ENCODE data around the gene MFAP4.

MFAP4 gene

DNA sequence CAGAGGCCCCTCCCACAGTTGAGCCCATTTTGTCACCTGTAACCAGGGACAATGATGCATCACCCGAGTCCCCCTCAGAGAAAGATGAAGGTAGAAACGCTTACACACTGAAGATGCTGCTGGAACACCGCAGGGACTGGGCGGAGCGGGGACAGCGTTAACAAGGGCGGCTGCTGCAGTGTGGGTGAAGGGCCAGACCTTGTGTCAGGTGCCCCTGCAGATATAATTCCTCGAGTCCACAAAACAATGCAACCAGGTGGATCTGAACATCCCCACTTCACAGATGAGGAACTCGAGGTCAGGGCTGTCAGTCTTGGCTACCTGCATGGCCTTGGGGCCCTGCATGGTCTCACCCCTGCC is 15.0 kb downstream of the MFAP4 start:
- ChIA-PET POLR2A (no interaction called here), CTCF (interaction anchor here (1.1 kb wide), 1 partner anchor 9 kb away, joined by 6 read pairs; the partner anchor contains the start of gene B9D1)
- Histone ChIP-seq H3K36me3 (ENCODE audit: control insufficient read depth in 2 of 2, insufficient read depth in 1 of 2, low read length in 2 of 2) (no peaks in the 10 kb centered on the region; a peak in 1 of 3 replicates), H3K4me3 (ENCODE audit: low read depth, low read length) (no peak overlapping the region), H3K4me1 (ENCODE audit: control insufficient read depth, insufficient read depth, low read length) (peaks cover 1% of the 10 kb centered on the region; the same call in 1 of the 2 replicates), H3K27ac (ENCODE audit: extremely low read depth, low read depth, low read length) (no peak overlapping the region), H3K9me3 (ENCODE audit: control insufficient read depth, insufficient read depth, low read depth, low read length) (no peaks in the 10 kb centered on the region)
- TF ChIP-seq GLIS1 (tag by site-specific recombination; IDR thresholded peaks at IDR 0.05) (no peak), ZSCAN30 (tag by site-specific recombination; IDR thresholded peaks at IDR 0.05) (no peak), ZNF777 (tag by site-specific recombination; IDR thresholded peaks at IDR 0.05; ENCODE audit: borderline replicate concordance) (no peak), HOXC10 (CRISPR knock-in tag; IDR thresholded peaks at IDR 0.05) (no peak), ZBTB48 (tag by site-specific recombination; IDR thresholded peaks at IDR 0.05) (no peak)

DNA sequence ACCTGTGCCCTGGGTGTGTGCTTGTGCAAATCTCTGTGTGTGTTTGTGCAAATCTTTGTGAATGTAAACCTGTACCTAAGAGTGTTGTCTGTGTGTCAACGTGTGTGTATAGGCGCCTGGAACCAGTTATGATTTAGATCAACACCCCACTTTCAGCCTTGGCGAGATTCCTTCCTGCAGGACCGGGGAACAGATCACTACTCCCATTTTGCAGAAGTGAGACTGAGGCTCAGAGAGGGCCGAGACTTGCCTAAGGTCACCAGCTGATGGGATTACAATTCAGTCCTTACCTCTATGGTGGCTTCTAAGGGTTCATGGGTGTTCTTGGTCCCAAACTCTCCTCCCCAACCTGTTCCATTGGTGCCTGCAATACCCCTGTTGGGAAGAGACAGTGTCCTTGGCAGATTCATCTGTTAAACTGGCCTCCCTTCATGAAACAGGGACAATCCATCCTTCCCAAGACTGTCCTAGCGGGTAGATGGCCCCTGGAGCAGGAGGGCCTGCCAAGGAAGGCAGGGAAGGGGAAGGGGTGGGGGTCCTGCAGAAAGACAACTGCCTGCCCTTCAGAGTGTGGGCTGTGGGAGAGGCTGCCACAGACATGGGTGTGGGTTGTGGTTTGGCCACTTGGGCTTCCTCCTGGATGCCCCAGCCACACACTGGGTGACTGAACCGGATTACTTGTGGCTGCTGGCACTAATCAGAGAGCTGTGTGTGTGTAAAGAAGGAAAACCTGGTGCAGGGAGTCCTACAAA is 15.6 kb downstream of the MFAP4 start:
- no peaks in the 10 kb centered on the region; the same call in 1 of the 2 replicates for H3K4me1 ChIP-seq (ENCODE audit: control insufficient read depth, insufficient read depth, low read length)
- H3K36me3 ChIP-seq (ENCODE audit: control insufficient read depth in 2 of 2, insufficient read depth in 1 of 2, low read length in 2 of 2) = no peaks in the 10 kb centered on the region; a peak in 1 of 3 replicates
- POLR2A ChIA-PET = no interaction called here
- CTCF ChIA-PET = no interaction called here
- H3K9me3 ChIP-seq (ENCODE audit: control insufficient read depth, insufficient read depth, low read depth, low read length) = no peaks in the 10 kb centered on the region
- no peak overlapping the region for H3K4me3 ChIP-seq (ENCODE audit: low read depth, low read length)
- H3K27ac ChIP-seq (ENCODE audit: extremely low read depth, low read depth, low read length) = no peak overlapping the region
- TF ChIP-seq ZEB2 (tag by site-specific recombination; IDR thresholded peaks at IDR 0.05) = no peak
- TF ChIP-seq ZBTB20 (tag by site-specific recombination; IDR thresholded peaks at IDR 0.05) = no peak
- no peak for TF ChIP-seq MEIS1 (CRISPR knock-in tag; IDR thresholded peaks at IDR 0.05; ENCODE audit: borderline replicate concordance)
- no peak for TF ChIP-seq ZNF473 (tag by site-specific recombination; IDR thresholded peaks at IDR 0.05)
- TF ChIP-seq ZNF350 (tag by site-specific recombination; IDR thresholded peaks at IDR 0.05) = no peak
- TF ChIP-seq ZNF24 (tag by site-specific recombination; IDR thresholded peaks at IDR 0.05) = no peak
- TF ChIP-seq, protein P1, sequence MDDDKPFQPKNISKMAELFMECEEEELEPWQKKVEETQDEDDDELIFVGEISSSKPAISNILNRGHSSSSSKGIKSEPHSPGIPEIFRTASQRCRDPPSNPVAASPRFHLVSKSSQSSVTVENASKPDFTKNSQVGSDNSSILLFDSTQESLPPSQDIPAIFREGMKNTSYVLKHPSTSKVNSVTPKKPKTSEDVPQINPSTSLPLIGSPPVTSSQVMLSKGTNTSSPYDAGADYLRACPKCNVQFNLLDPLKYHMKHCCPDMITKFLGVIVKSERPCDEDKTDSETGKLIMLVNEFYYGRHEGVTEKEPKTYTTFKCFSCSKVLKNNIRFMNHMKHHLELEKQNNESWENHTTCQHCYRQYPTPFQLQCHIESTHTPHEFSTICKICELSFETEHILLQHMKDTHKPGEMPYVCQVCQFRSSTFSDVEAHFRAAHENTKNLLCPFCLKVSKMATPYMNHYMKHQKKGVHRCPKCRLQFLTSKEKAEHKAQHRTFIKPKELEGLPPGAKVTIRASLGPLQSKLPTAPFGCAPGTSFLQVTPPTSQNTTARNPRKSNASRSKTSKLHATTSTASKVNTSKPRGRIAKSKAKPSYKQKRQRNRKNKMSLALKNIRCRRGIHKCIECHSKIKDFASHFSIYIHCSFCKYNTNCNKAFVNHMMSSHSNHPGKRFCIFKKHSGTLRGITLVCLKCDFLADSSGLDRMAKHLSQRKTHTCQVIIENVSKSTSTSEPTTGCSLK (tag by site-specific recombination; IDR thresholded peaks at IDR 0.05) = no peak

DNA sequence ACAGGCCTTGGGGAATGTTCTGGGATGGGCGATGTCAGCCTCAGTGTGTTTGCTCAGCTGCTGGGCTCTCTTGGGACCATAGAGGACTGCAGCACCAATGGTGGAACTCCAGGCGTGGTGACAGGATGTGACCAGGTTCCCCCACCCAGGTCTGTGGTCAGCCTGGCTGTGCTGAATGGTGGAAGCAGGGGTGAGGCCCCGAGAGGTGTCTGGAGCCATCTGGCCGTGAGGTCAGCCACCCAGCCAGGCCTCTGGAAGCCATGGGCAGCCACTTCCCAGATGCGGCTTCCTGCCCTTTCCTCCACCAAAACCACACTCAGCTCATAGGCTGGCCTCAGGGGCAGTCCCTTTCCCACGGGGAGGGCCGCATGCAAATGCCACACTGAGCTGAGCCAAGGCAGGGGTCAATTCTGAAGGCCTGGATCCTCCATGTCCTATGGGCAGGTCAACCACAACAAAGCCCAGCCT is 16.5 kb downstream of the MFAP4 start:
- H3K36me3 ChIP-seq (ENCODE audit: control insufficient read depth in 2 of 2, insufficient read depth in 1 of 2, low read length in 2 of 2) = no peaks in the 10 kb centered on the region; a peak in 1 of 3 replicates
- ChIA-PET POLR2A (no interaction called here), CTCF (interaction anchor here (0.6 to 1.2 kb wide), 3 partner anchors 77 to 404 kb away, joined by 3 to 4 read pairs (median 4); no protein-coding TSS in a partner anchor)
- H3K4me3 ChIP-seq (ENCODE audit: low read depth, low read length) = no peak overlapping the region
- H3K9me3 ChIP-seq (ENCODE audit: control insufficient read depth, insufficient read depth, low read depth, low read length) = no peaks in the 10 kb centered on the region
- H3K4me1 ChIP-seq (ENCODE audit: control insufficient read depth, insufficient read depth, low read length) = no peaks in the 10 kb centered on the region; the same call in 1 of the 2 replicates
- TF ChIP-seq ZNF423 (tag by site-specific recombination; IDR thresholded peaks at IDR 0.05) = no peak
- no peak for TF ChIP-seq ZNF501 (tag by site-specific recombination; IDR thresholded peaks at IDR 0.05)
- H3K27ac ChIP-seq (ENCODE audit: extremely low read depth, low read depth, low read length) = no peak overlapping the region

DNA sequence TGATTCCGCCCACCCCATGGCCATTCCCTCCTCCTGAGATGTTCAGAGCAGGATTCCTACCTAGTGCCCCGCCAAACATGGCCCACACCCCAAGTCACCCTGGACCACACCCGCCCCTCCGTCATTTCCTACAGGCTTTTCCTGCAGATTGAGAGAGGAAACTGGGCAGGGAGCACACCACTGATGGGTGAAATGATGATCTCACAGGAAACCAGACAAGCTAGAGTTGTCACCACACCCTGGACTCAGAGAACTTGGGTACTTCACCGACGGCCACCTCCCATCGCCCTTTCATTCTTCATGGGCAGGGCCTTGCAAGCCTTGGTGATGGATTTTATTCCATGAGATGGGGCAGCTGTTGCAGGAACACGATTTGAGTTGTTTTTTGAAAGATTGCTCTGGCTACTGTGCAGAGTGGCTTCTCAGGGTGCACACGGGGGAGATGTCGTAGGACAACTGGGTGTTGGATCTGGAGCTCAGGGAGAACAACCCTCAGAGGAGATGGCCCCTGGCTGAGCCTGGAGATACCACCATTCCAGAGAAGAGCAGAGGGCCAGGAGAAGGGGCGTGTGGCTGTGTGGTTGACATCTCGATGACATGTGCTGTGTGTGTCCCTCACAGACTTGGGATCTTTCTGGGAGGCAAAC is 17.0 kb downstream of the MFAP4 start:
- Histone ChIP-seq H3K9me3 (ENCODE audit: control insufficient read depth, insufficient read depth, low read depth, low read length) (no peaks in the 10 kb centered on the region), H3K4me1 (ENCODE audit: control insufficient read depth, insufficient read depth, low read length) (no peaks in the 10 kb centered on the region; the same call in 1 of the 2 replicates), H3K36me3 (ENCODE audit: control insufficient read depth in 2 of 2, insufficient read depth in 1 of 2, low read length in 2 of 2) (no peaks in the 10 kb centered on the region; a peak in 1 of 3 replicates), H3K4me3 (ENCODE audit: low read depth, low read length) (no peak overlapping the region), H3K27ac (ENCODE audit: extremely low read depth, low read depth, low read length) (no peak overlapping the region)
- ChIA-PET CTCF (interaction anchor here (0.6 to 1.2 kb wide), 4 partner anchors 77 to 404 kb away, joined by 3 to 4 read pairs (median 4); no protein-coding TSS in a partner anchor), POLR2A (interaction anchor here (2.4 kb wide), 1 partner anchor 8 kb away, joined by 10 read pairs; the partner anchor contains the start of gene MAPK7)
- TF ChIP-seq ZNF791 (tag by site-specific recombination; IDR thresholded peaks at IDR 0.05) = no peak
- peak; percentile 97 for TF ChIP-seq KLF1 (tag by site-specific recombination; IDR thresholded peaks at IDR 0.05)
